Memory B cell (primary cell): ENCODE data around the gene ENAH.
"Not testable (repeated sequence)": the region's sequence is repeated elsewhere in the genome, so short reads cannot be mapped to it uniquely, and the experiment has no call there.

ENCODE experiments used
- ATAC-seq: fragments of 150-1000 bp; cut with Tn5 transposase; 2 replicates; pipeline ENCODE4 v1.10.0; 2021; ENCODE audit warnings: low read depth, mild to moderate bottlenecking, moderate library complexity
- DNase-seq, 2 donors: peaks; one replicate each; pipeline ENCODE4 v3.0.0; 2022; ENCODE audit warnings: low spot score in 2 of 2
- H3K27ac Mint-ChIP-seq: one replicate; pipeline ENCODE4 v1.8.0; 2022; ENCODE audit warnings: mild to moderate bottlenecking, moderate library complexity, mixed read lengths
- H3K27me3 Mint-ChIP-seq: one replicate; pipeline ENCODE4 v1.8.0; 2022; ENCODE audit warnings: mixed read lengths
- H3K36me3 Mint-ChIP-seq: one replicate; pipeline ENCODE4 v1.8.0; 2022; ENCODE audit warnings: mild to moderate bottlenecking, mixed read lengths
- H3K4me1 Mint-ChIP-seq: one replicate; pipeline ENCODE4 v1.8.0; 2022; ENCODE audit warnings: mixed read lengths
- H3K4me3 Mint-ChIP-seq: one replicate; pipeline ENCODE4 v1.8.0; 2022; ENCODE audit warnings: mild to moderate bottlenecking, moderate library complexity, mixed read lengths
- H3K9me3 Mint-ChIP-seq: one replicate; pipeline ENCODE4 v1.8.0; 2022; ENCODE audit warnings: mixed read lengths

ENAH gene

GRCh38 chr1:225477296-225477911 lies 175.5 kb downstream of the ENAH start:
- ATAC-seq (no peak), DNase-seq (no peak)
- Mint-ChIP-seq H3K36me3 (no peaks in the 10 kb centered on the region), H3K27me3 (no peaks in the 10 kb centered on the region), H3K9me3 (no peaks in the 10 kb centered on the region), H3K4me1 (peaks cover 40% of the 10 kb centered on the region), H3K27ac (peak overlapping the region; percentile 63), H3K4me3 (no peak overlapping the region)

GRCh38 chr1:225476538-225476988 lies 176.4 kb downstream of the ENAH start:
- H3K4me1 Mint-ChIP-seq: peaks cover 37% of the 10 kb centered on the region
- ATAC-seq (no peak), DNase-seq (no peak)
- no peaks in the 10 kb centered on the region for H3K9me3 Mint-ChIP-seq
- no peak overlapping the region for H3K4me3 Mint-ChIP-seq
- H3K27ac Mint-ChIP-seq: peak overlapping the region; percentile 13
- H3K27me3 Mint-ChIP-seq: no peaks in the 10 kb centered on the region
- H3K36me3 Mint-ChIP-seq: no peaks in the 10 kb centered on the region

- H3K27ac Mint-ChIP-seq: peak overlapping the region; percentile 13
- H3K4me1 Mint-ChIP-seq: peaks cover 35% of the 10 kb centered on the region
- H3K9me3 Mint-ChIP-seq: no peaks in the 10 kb centered on the region
- ATAC-seq: no peak
- H3K27me3 Mint-ChIP-seq: no peaks in the 10 kb centered on the region
- H3K4me3 Mint-ChIP-seq: no peak overlapping the region
- no peaks in the 10 kb centered on the region for H3K36me3 Mint-ChIP-seq
- DNase-seq: no peak
Measured at GRCh38 chr1:225476100-225476511, 176.8 kb downstream of the ENAH start.

GRCh38 chr1:225474986-225475820 lies 177.7 kb downstream of the ENAH start:
- peak; percentile 74 for ATAC-seq
- Mint-ChIP-seq H3K9me3 (no peaks in the 10 kb centered on the region), H3K36me3 (no peaks in the 10 kb centered on the region), H3K4me1 (peaks cover 26% of the 10 kb centered on the region), H3K4me3 (no peak overlapping the region), H3K27ac (no peak overlapping the region), H3K27me3 (no peaks in the 10 kb centered on the region)
- peak; percentile 82 to 93 for DNase-seq

- Mint-ChIP-seq H3K27ac (no peak overlapping the region), H3K4me3 (no peak overlapping the region), H3K9me3 (no peaks in the 10 kb centered on the region), H3K27me3 (no peaks in the 10 kb centered on the region), H3K36me3 (no peaks in the 10 kb centered on the region), H3K4me1 (peaks cover 22% of the 10 kb centered on the region)
- DNase-seq (no peak), ATAC-seq (no peak)
Measured at GRCh38 chr1:225474439-225474985, 178.4 kb downstream of the ENAH start.

GRCh38 chr1:225473676-225474438 lies 179.1 kb downstream of the ENAH start:
- H3K27me3 Mint-ChIP-seq, H3K27ac Mint-ChIP-seq, H3K4me3 Mint-ChIP-seq, H3K36me3 Mint-ChIP-seq, ATAC-seq, H3K9me3 Mint-ChIP-seq: not testable (repeated sequence)
- peak in 1 of 2 donors; percentile 9 for DNase-seq
- peaks cover 18% of the 10 kb centered on the region for H3K4me1 Mint-ChIP-seq

- H3K27me3 Mint-ChIP-seq, H3K27ac Mint-ChIP-seq, H3K9me3 Mint-ChIP-seq, ATAC-seq, H3K36me3 Mint-ChIP-seq, H3K4me3 Mint-ChIP-seq, DNase-seq: not testable (repeated sequence)
- peaks cover 22% of the 10 kb centered on the region for H3K4me1 Mint-ChIP-seq
Measured at GRCh38 chr1:225473266-225473665, 179.7 kb downstream of the ENAH start.

- no peak for ATAC-seq
- H3K4me3 Mint-ChIP-seq: no peak overlapping the region
- no peak overlapping the region for H3K27ac Mint-ChIP-seq
- no peaks in the 10 kb centered on the region for H3K36me3 Mint-ChIP-seq
- H3K4me1 Mint-ChIP-seq: peaks cover 19% of the 10 kb centered on the region
- no peak for DNase-seq
- H3K27me3 Mint-ChIP-seq: no peaks in the 10 kb centered on the region
- H3K9me3 Mint-ChIP-seq: no peaks in the 10 kb centered on the region
Measured at GRCh38 chr1:225471453-225472301, 181.2 kb downstream of the ENAH start.

GRCh38 chr1:225471109-225471452 lies 181.8 kb downstream of the ENAH start:
- DNase-seq (no peak), ATAC-seq (no peak)
- Mint-ChIP-seq H3K27ac (no peak overlapping the region), H3K4me3 (no peak overlapping the region), H3K27me3 (no peaks in the 10 kb centered on the region), H3K36me3 (no peaks in the 10 kb centered on the region), H3K4me1 (peaks cover 19% of the 10 kb centered on the region), H3K9me3 (no peaks in the 10 kb centered on the region)

- DNase-seq (no peak), ATAC-seq (no peak)
- H3K4me3 Mint-ChIP-seq: no peak overlapping the region
- H3K9me3 Mint-ChIP-seq: no peaks in the 10 kb centered on the region
- H3K27me3 Mint-ChIP-seq: no peaks in the 10 kb centered on the region
- no peak overlapping the region for H3K27ac Mint-ChIP-seq
- no peaks in the 10 kb centered on the region for H3K36me3 Mint-ChIP-seq
- H3K4me1 Mint-ChIP-seq: peaks cover 21% of the 10 kb centered on the region
Measured at GRCh38 chr1:225470211-225471108, 182.5 kb downstream of the ENAH start.

- H3K27me3 Mint-ChIP-seq: no peaks in the 10 kb centered on the region
- H3K4me1 Mint-ChIP-seq: peaks cover 22% of the 10 kb centered on the region
- ATAC-seq (no peak), DNase-seq (no peak)
- no peaks in the 10 kb centered on the region for H3K9me3 Mint-ChIP-seq
- peak overlapping the region; percentile 92 for H3K4me3 Mint-ChIP-seq
- H3K36me3 Mint-ChIP-seq: no peaks in the 10 kb centered on the region
- peak overlapping the region; percentile 92 for H3K27ac Mint-ChIP-seq
Measured at GRCh38 chr1:225469051-225469450, 183.9 kb downstream of the ENAH start.

GRCh38 chr1:225468270-225469020 lies 184.5 kb downstream of the ENAH start:
- no peaks in the 10 kb centered on the region for H3K9me3 Mint-ChIP-seq
- H3K27ac Mint-ChIP-seq: peak overlapping the region; percentile 92
- DNase-seq (no peak), ATAC-seq (no peak)
- peaks cover 24% of the 10 kb centered on the region for H3K4me1 Mint-ChIP-seq
- no peaks in the 10 kb centered on the region for H3K36me3 Mint-ChIP-seq
- H3K4me3 Mint-ChIP-seq: peak overlapping the region; percentile 92
- no peaks in the 10 kb centered on the region for H3K27me3 Mint-ChIP-seq
